HG03521 (cell line): ENCODE results near the gene SMYD3.

Experiments
- ATAC-seq: cut with Tn5 transposase; IDR thresholded peaks from one replicate; pipeline ENCODE4 v1.9.1; 2021; ENCODE audit warnings: mild to moderate bottlenecking, moderate library complexity; ENCODE audit not compliant: unreplicated experiment

SMYD3 gene

GRCh38 chr1:246417813-246418564 is 89.1 kb downstream of the SMYD3 start:
- ATAC-seq: no peak

GRCh38 chr1:246417152-246417812 is 89.8 kb downstream of the SMYD3 start:
- ATAC-seq: no peak

GRCh38 chr1:246416261-246416660 is 90.8 kb downstream of the SMYD3 start:
- ATAC-seq: no peak

- no peak for ATAC-seq
These were observed 92.1 kb downstream of the SMYD3 start for GRCh38 chr1:246415028-246415427.

- no peak for ATAC-seq
These were observed 93.6 kb downstream of the SMYD3 start for GRCh38 chr1:246413430-246413829.

- no peak for ATAC-seq
These were observed 103.0 kb downstream of the SMYD3 start for GRCh38 chr1:246404078-246404477.

GRCh38 chr1:246398126-246398813 is 108.8 kb downstream of the SMYD3 start:
- no peak for ATAC-seq

GRCh38 chr1:246397046-246397445 is 110.0 kb downstream of the SMYD3 start:
- no peak for ATAC-seq

GRCh38 chr1:246396322-246396721 is 110.8 kb downstream of the SMYD3 start:
- no peak for ATAC-seq

GRCh38 chr1:246394121-246394520 is 113.0 kb downstream of the SMYD3 start:
- ATAC-seq: no peak

- no peak for ATAC-seq
These were observed 116.2 kb downstream of the SMYD3 start for GRCh38 chr1:246390855-246391254.

- no peak for ATAC-seq
These were observed 122.5 kb downstream of the SMYD3 start for GRCh38 chr1:246384616-246385015.

- no peak for ATAC-seq
These were observed 123.3 kb downstream of the SMYD3 start for GRCh38 chr1:246383791-246384190.

- ATAC-seq: no peak
These were observed 123.9 kb downstream of the SMYD3 start for GRCh38 chr1:246383239-246383589.

- no peak for ATAC-seq
These were observed 124.4 kb downstream of the SMYD3 start for GRCh38 chr1:246382589-246383238.

GRCh38 chr1:246381452-246381851 is 125.6 kb downstream of the SMYD3 start:
- no peak for ATAC-seq

- no peak for ATAC-seq
These were observed 129.4 kb downstream of the SMYD3 start for GRCh38 chr1:246377625-246378153.

- ATAC-seq: no peak
These were observed 133.1 kb downstream of the SMYD3 start for GRCh38 chr1:246373828-246374569.

- no peak for ATAC-seq
These were observed 134.5 kb downstream of the SMYD3 start for GRCh38 chr1:246372559-246372958.

- no peak for ATAC-seq
These were observed 140.0 kb downstream of the SMYD3 start for GRCh38 chr1:246367041-246367440.

- no peak for ATAC-seq
These were observed 141.4 kb downstream of the SMYD3 start for GRCh38 chr1:246365708-246366107.
